OCI-LY1 (cell line): ENCODE results near the gene GJB4.

Source experiments
- H2AFZ ChIP-seq: fragments of 200-600 bp; sonication (generic), shearing (Covaris generic); 2 replicates; pipeline ENCODE4 v1.6.0; 2014; ENCODE audit warnings: antibody characterized with exemption, mild to moderate bottlenecking, low read length
- H3F3A ChIP-seq: fragments of 200-600 bp; sonication (generic), shearing (Covaris generic); 2 replicates; pipeline ENCODE4 v1.6.0; 2014; ENCODE audit warnings: mild to moderate bottlenecking, antibody characterized with exemption, low read length, moderate library complexity; ENCODE audit not compliant: insufficient read depth
- H3K27ac ChIP-seq: fragments of 200-600 bp; sonication (generic); 2 replicates; pipeline ENCODE4 v1.5.1; 2014; ENCODE audit warnings: low read length, mixed run types, mild to moderate bottlenecking, low read depth; ENCODE audit not compliant: poor library complexity, severe bottlenecking
- H3K27me3 ChIP-seq: fragments of 200-600 bp; sonication (generic); 2 replicates; pipeline ENCODE4 v1.6.0; 2014; ENCODE audit warnings: antibody characterized with exemption, mild to moderate bottlenecking, low read length, moderate library complexity; ENCODE audit not compliant: insufficient read depth
- H3K36me3 ChIP-seq: fragments of 200-600 bp; sonication (generic); 2 replicates; pipeline ENCODE4 v1.6.1; 2014; ENCODE audit warnings: mild to moderate bottlenecking, antibody characterized with exemption, low read length, moderate library complexity, mixed read lengths; ENCODE audit not compliant: insufficient read depth
- H3K4me1 ChIP-seq: fragments of 200-600 bp; sonication (generic); 2 replicates; pipeline ENCODE4 v1.5.1; 2014; ENCODE audit warnings: mild to moderate bottlenecking, low read length, moderate library complexity; ENCODE audit not compliant: insufficient read depth, severe bottlenecking
- H3K4me2 ChIP-seq: fragments of 200-600 bp; sonication (generic), shearing (Covaris generic); 2 replicates; pipeline ENCODE4 v1.6.1; 2014; ENCODE audit warnings: low read length
- H3K4me3 ChIP-seq: fragments of 200-600 bp; sonication (generic); 2 replicates; pipeline ENCODE4 v1.5.1; 2014; ENCODE audit warnings: low read length, low read depth, mild to moderate bottlenecking, mixed read lengths; ENCODE audit not compliant: poor library complexity, severe bottlenecking
- H3K79me2 ChIP-seq: fragments of 200-600 bp; shearing (Covaris generic); 2 replicates; pipeline ENCODE4 v1.6.1; 2016; ENCODE audit warnings: mixed run types, low read length, mixed read lengths; ENCODE audit not compliant: insufficient read depth
- H3K9ac ChIP-seq: fragments of 200-600 bp; sonication (generic), shearing (Covaris generic); 2 replicates; pipeline ENCODE4 v1.6.1; 2014; ENCODE audit warnings: mild to moderate bottlenecking, low read length, mixed read lengths
- H3K9me2 ChIP-seq: fragments of 200-600 bp; sonication (generic), shearing (Covaris generic); 2 replicates; pipeline ENCODE4 v1.6.1; 2014; ENCODE audit warnings: low read depth, mild to moderate bottlenecking, low read length, mixed read lengths
- H3K9me3 ChIP-seq: fragments of 200-600 bp; shearing (Covaris generic); 2 replicates; pipeline ENCODE4 v1.6.1; 2014; ENCODE audit warnings: low read length, mixed read lengths
- H4K20me1 ChIP-seq: fragments of 200-600 bp; sonication (generic), shearing (Covaris generic); 2 replicates; pipeline ENCODE4 v1.6.0; 2016; ENCODE audit warnings: mild to moderate bottlenecking, low read length; ENCODE audit not compliant: insufficient read depth
- CTCF ChIP-seq: fragments of 200-600 bp; sonication (generic), shearing (Covaris generic); IDR thresholded peaks from 2 replicates; pipeline ENCODE4 v1.5.1; 2017; ENCODE audit warnings: mild to moderate bottlenecking, antibody characterized with exemption, low read length, moderate library complexity, mixed read lengths
- EZH2 ChIP-seq: fragments of 200-600 bp; sonication (generic), shearing (Covaris generic); IDR thresholded peaks from 2 replicates; pipeline ENCODE4 v1.8.0; 2017; ENCODE audit warnings: borderline replicate concordance, mixed run types, mild to moderate bottlenecking, antibody characterized with exemption, low read length, moderate library complexity, mixed read lengths

Gene GJB4

DNA sequence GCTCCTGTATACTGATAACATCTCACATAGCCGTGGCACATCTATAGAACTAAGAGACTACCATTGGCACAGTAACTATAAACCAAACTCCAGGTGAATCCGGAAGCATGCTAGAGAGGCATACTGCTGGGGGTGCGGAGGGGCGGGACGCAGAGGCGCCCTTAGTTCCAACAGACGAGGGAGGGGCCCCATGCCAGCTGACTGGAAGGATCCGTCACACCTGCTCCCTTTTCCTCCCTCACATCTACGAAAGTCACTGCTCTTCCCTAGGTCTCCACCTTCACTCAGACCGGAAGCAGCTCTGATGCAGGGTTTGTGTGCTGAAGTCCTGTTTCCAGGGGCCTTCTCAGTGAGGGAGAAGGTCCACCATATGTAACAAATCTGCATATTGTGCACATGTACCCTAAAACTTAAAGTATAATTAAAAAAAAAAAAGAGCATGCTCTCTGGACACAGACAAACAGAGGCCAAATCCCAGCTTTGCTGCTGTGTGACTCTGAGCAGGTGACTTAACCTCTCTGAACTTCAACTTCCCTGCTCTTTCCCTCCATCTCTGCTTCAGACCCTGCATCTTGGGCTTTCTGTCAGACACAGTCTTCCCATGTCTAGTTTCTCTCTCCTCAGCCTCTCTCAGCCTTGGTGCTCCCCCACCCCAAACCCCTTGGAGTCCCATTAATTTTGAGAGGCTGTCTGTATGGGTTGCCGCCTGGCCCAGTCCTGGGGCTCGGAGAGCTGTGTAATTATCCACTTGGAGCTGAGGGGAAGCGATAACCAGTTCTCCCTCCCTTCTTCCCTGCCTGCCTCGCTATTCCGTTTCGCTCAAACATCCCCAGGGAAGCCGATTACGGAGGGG, 12.5 kb upstream of the GJB4 start:
- H4K20me1 ChIP-seq, result no peaks in the 10 kb centered on the region
- no peaks in the 10 kb centered on the region for H3K79me2 ChIP-seq
- H3K9me3 ChIP-seq, result no peaks in the 10 kb centered on the region
- H3K27me3 ChIP-seq, result no peaks in the 10 kb centered on the region
- H3F3A ChIP-seq, result no peaks in the 10 kb centered on the region
- H3K4me1 ChIP-seq, result no peaks in the 10 kb centered on the region
- H3K9ac ChIP-seq, result no peak overlapping the region
- no peak overlapping the region for H3K4me3 ChIP-seq
- H3K36me3 ChIP-seq, result no peaks in the 10 kb centered on the region
- H3K4me2 ChIP-seq, result no peak overlapping the region
- H2AFZ ChIP-seq, result no peak overlapping the region
- H3K9me2 ChIP-seq, result no peaks in the 10 kb centered on the region
- no peak overlapping the region for H3K27ac ChIP-seq
- TF ChIP-seq EZH2, result no peak
- no peak for TF ChIP-seq CTCF

DNA sequence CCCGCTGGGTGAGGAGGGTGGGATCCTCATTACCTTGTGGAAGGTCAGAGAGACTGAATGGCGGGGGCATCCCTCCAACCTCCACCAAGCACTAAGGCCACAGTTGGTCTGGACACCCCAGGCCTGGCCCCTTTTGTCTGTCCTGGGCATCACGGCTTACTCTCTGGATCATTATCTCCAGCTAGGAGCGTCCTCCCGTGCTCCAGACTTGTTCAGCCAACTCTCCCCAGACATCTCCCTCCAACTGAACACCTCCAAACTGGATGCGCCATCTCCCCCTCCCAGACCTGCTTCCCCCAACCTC, 11.9 kb upstream of the GJB4 start:
- H3K9me3 ChIP-seq, result no peaks in the 10 kb centered on the region
- H3K79me2 ChIP-seq, result no peaks in the 10 kb centered on the region
- H3F3A ChIP-seq, result no peaks in the 10 kb centered on the region
- H3K9ac ChIP-seq, result no peak overlapping the region
- TF ChIP-seq CTCF (no peak), EZH2 (no peak)
- H4K20me1 ChIP-seq, result no peaks in the 10 kb centered on the region
- no peaks in the 10 kb centered on the region for H3K4me1 ChIP-seq
- H2AFZ ChIP-seq, result no peak overlapping the region
- H3K36me3 ChIP-seq, result no peaks in the 10 kb centered on the region
- H3K9me2 ChIP-seq, result no peaks in the 10 kb centered on the region
- no peak overlapping the region for H3K4me3 ChIP-seq
- no peak overlapping the region for H3K27ac ChIP-seq
- H3K27me3 ChIP-seq, result no peaks in the 10 kb centered on the region
- no peak overlapping the region for H3K4me2 ChIP-seq

GRCh38 chr1:34749992-34750391, 9.5 kb upstream of the GJB4 start:
- TF ChIP-seq EZH2 (no peak), CTCF (no peak)
- no peak overlapping the region for H3K27ac ChIP-seq
- H3K4me2 ChIP-seq, result no peak overlapping the region
- H3K9me3 ChIP-seq, result no peaks in the 10 kb centered on the region
- H3K4me1 ChIP-seq, result no peaks in the 10 kb centered on the region
- no peaks in the 10 kb centered on the region for H4K20me1 ChIP-seq
- no peak overlapping the region for H3K9ac ChIP-seq
- no peaks in the 10 kb centered on the region for H3K27me3 ChIP-seq
- H3K4me3 ChIP-seq, result no peak overlapping the region
- no peaks in the 10 kb centered on the region for H3K9me2 ChIP-seq
- H3F3A ChIP-seq, result no peaks in the 10 kb centered on the region
- no peaks in the 10 kb centered on the region for H3K36me3 ChIP-seq
- no peaks in the 10 kb centered on the region for H3K79me2 ChIP-seq
- H2AFZ ChIP-seq, result no peak overlapping the region
